GM20000 (cell line): ENCODE data around the gene USP20.
A peak's percentile ranks its signal among the peaks of the same experiment; 100 is the strongest.

ENCODE experiments used
- DNase-seq: peaks from one replicate; pipeline ENCODE4 v3.0.0; 2012; ENCODE audit warnings: low spot score
- TF ChIP-seq, protein P1 (sequence below): IDR thresholded peaks from 2 replicates; pipeline ENCODE4 v1.5.1; 2012; ENCODE audit warnings: mild to moderate bottlenecking, control low read depth; ENCODE audit errors: extremely low read depth, missing control alignments

Gene USP20

DNA sequence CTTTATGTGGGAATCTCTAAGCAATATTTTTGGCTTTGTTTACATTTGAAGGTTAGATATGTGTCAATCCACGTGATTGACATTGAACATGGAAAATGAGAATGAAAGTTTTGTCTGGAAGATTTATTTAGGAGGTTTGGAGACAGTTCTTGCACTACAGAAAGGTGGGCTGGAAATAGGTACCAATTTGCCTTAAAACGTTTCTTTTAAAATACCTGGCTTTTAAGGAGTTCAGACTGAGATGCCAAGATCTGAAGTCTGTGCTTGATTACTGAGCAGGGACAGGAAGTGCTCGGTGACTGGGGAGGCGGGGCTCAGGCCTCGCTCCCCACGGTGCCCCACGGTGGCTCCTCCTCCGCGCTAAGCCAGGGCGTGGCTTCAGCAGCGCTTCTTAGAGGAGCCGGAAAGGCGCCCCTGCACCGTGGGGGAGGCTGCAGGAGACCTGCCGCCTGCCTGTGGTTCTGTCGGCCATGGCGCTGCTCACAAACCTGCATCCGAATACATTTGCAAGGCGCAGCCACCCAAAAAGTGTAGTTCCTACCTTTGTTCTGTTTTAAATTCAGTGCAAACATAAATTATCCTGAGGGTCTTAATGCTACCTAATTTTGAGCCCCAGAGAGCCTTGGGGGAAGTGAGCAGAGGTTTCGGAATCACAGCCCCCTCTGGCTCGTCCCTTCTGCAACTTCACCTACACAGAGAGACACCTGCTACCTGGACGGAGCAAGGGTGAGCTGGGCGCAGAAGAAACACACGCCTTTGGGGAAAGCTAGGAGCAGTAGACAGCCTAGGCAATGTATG is 49.2 kb downstream of the USP20 start:
- TF ChIP-seq, protein P1, sequence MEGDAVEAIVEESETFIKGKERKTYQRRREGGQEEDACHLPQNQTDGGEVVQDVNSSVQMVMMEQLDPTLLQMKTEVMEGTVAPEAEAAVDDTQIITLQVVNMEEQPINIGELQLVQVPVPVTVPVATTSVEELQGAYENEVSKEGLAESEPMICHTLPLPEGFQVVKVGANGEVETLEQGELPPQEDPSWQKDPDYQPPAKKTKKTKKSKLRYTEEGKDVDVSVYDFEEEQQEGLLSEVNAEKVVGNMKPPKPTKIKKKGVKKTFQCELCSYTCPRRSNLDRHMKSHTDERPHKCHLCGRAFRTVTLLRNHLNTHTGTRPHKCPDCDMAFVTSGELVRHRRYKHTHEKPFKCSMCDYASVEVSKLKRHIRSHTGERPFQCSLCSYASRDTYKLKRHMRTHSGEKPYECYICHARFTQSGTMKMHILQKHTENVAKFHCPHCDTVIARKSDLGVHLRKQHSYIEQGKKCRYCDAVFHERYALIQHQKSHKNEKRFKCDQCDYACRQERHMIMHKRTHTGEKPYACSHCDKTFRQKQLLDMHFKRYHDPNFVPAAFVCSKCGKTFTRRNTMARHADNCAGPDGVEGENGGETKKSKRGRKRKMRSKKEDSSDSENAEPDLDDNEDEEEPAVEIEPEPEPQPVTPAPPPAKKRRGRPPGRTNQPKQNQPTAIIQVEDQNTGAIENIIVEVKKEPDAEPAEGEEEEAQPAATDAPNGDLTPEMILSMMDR: no peak
- DNase-seq: peak; percentile 92

DNA sequence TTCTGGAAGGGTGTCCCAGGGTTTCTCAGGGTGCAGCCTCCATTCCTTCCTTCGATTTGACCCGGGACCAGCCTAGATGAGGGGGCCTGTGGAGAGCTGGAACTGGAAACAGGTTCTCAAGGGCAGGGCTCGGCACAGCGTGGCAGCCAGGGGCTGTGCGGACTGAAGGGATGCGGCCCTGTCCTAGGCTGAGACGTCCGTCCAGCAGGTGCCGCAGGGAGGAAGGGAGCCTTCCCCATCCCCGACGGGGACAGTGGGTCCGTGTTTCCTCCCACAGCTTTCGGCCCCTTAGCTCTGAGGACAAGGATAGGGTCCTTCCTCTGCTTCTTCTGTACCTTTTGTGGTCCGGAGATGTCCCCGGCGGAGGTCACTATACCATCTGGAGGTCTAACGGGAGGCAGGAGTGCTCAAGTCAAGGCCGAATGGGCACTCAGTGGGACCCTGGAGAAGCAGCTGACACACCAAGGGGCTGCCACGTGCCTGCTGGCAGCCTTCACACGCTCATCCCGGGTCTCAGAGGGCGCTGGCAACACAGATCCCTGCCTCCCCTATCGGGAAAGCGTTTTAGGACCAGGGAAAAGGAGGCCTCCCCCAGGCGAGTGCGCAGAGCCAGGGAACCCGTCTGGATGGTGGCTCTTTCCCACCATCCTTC is 49.9 kb downstream of the USP20 start:
- DNase-seq: no peak
- TF ChIP-seq, protein P1: no peak

DNA sequence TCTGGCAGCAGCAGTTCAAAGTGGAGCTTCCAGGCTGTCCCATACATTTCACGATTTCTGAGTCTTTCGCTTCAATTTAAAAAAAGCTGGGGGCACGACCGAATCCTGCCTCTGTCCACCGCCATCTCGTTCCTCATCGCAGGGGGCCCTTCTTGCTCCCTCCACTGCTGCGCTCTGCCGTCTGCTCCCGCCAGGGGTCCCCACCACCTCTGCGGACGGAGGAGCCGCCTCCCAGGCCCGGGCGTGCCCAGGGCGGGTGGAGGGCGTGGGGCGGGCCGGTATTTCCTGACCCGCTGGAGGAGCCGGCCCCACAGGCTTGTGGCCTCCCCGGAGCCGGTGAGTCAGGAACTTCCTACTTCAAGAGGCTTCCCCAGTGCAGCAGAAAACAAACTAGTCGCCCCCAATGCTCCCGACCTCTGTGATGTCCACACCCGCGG is 50.4 kb downstream of the USP20 start:
- TF ChIP-seq, protein P1: peak; percentile 95
- DNase-seq: peak; percentile 78

DNA sequence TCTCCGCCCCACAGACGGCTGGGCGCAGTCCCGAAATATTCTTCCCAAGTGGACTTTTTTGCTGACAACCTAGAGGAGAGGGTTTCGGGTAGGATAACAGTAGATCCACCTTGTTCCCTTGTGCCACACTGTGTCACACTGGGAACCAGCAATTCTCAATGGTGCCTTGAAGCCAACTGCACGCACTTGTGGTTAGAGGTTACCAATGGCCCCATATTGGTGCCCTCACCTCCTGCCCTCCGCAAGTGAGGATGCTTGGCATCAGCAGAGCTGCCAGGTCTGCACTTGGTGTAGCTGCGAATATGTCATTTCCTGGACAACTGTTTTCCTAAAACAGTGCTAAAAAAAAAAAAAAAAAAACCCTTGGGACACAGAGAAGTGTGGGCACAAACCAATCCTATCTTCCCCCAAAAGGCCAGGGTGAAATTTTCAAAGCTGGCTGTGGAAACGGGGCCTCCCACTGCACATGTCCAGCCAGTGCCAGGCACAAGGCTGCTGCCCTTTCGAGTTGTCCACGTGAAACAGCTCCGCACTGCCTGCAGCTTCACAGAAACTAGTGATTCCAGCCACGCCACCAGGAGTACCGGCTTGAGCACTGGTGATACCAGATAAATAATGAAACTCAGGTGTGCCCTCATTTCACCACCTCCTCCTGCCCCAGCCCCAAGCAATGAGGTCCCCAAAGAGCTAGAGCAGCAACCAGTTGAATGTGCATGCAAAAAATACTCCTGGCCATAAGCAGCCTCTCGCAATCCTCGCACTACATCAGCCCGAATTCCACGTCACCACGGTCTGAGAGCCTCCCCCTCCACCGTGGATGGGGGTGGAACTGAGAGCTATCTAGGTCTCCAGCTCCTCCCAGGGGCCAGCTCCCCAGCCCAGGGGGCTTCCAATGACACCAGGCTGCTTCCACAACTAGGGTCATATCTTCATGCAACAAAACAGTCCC is 51.2 kb downstream of the USP20 start:
- DNase-seq: no peak
- TF ChIP-seq, protein P1: no peak

DNA sequence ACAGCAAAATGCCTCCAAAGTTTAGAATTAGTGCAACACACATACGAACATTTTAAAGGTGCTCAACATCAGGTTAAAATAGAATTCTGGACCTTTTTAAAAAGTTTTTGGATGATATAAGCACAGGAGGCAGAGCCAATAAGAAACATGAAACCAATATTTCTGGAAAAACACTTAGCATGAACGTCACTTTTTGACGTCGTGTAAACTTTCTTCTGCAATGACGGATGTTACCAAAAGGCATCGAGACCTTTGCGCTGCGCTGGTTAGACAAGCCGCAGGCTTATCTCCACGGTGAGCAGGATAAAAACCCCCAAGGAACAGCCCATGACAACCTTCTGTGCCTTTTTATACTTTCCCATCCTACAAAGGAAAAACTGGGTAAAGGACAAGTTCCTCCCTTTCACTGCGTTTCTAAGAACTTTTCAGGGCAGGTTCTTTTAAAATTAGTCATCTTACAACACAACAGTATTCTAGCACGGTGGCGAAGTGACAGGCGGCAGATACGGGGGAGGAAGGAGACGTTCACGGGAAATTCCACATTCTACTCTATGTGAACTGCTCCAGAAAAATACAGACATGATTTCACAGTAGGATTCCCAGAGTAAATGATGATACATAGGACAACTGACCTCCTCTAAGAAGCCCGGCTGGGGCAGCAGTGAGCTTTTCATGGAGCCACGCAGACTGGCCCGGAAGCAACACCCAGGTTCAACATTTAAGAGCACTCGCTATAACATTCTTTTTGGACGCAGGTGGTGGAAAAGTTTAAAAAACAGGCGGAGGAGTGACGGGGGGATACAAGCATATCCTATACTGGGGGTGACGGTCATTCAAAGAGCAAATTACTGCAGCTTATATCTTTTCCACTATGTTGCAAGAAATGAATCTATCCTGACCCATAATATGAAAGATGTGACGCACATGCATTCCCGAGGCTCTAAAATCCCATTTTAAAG is 52.4 kb downstream of the USP20 start:
- TF ChIP-seq, protein P1: peak; percentile 0
- no peak for DNase-seq

DNA sequence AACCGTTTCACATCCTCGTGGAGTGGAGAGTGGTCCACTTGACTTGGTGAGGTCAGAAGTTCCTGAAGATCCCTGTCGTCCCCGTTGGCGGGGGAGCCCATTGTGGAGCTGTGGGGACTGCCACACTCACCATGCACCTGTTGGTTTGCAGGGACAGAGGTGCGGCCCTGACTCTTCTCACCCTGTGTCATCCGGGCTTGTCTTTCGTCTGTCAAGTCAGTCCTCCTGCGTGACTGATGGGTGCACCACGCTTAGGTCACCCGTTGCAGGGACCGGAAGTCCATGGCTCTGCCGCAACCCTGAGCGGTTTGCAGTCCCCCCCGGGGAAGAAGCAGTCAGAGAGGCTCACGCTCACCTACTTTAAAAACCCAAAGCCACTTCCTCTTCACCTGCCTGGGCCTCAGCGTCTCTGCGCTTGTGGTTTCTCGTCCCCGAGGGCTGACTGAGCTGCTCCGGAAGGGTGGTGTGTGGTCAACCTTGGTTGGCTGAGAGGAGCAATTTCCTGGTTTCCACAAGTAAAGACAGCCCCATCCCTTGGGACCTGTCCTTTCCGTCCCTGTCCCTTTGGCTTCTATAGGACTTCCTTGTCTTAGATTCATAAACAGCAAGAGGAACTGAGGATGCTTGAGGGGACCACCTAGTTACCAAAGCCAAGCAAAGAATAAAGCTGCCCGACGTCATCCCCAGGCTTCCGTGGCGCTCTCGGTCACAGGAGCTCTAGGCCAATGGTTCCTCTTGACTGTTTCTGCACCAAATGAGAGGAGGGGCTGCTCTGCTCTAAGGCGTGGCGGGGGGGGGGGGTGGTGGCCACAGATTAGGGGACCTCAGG is 53.2 kb downstream of the USP20 start:
- DNase-seq: peak; percentile 84
- TF ChIP-seq, protein P1: no peak
